GM12878 (cell line): ENCODE results near the gene PRKCE. TPM values are rescaled to one million over a fixed set of nuclear protein-coding genes. Genes with fewer than 3 reads are reported as not detected.

Experiments used
- CHD1 ChIP-seq: IDR thresholded peaks from 2 replicates; pipeline ENCODE4 v1.6.1; 2012; ENCODE audit warnings: low read depth, low read length, improper control_type of control experiment
- CHD2 ChIP-seq: IDR thresholded peaks from 2 replicates; pipeline ENCODE4 v1.6.1; 2011; ENCODE audit warnings: low read depth, low read length, improper control_type of control experiment, borderline replicate concordance
- CHD4 ChIP-seq: fragments of 200-600 bp; sonication (generic); IDR thresholded peaks from 2 replicates; pipeline ENCODE4 v1.6.1; 2016; ENCODE audit warnings: mild to moderate bottlenecking
- EGR1 ChIP-seq, 2 experiments: IDR thresholded peaks; 1 replicate in 1 of 2; 2 replicates in 1 of 2; pipeline ENCODE4 v1.6.1; 2011 to 2012; ENCODE audit warnings: low read depth in 2 of 2, low read length in 2 of 2, borderline replicate concordance in 1 of 2, mild to moderate bottlenecking in 1 of 2, moderate library complexity in 1 of 2
- KAT2A ChIP-seq: conservative IDR thresholded peaks from 2 replicates; pipeline ENCODE4 v1.6.1; 2011; ENCODE audit warnings: low read depth, low read length; ENCODE audit not compliant: control insufficient read depth
- MTA2 ChIP-seq: fragments of 450-650 bp; IDR thresholded peaks from 2 replicates; pipeline ENCODE4 v1.6.1; 2016; ENCODE audit warnings: low read depth, mild to moderate bottlenecking, moderate library complexity
- MTA3 ChIP-seq: IDR thresholded peaks from 2 replicates; pipeline ENCODE4 v1.6.1; 2012; ENCODE audit warnings: low read length, inconsistent platforms, borderline replicate concordance
- PAX5 ChIP-seq: IDR thresholded peaks from 2 replicates; pipeline ENCODE4 v1.6.1; 2011; ENCODE audit warnings: low read depth, low read length, borderline replicate concordance
- POU2F2 ChIP-seq: IDR thresholded peaks from 3 replicates; pipeline ENCODE4 v1.6.1; 2011; ENCODE audit warnings: low read depth, mild to moderate bottlenecking, low read length, borderline replicate concordance
- SMAD5 ChIP-seq: IDR thresholded peaks from 2 replicates; pipeline ENCODE4 v1.6.1; 2016; ENCODE audit warnings: antibody characterized with exemption, low read depth
- SMARCA5 ChIP-seq: fragments of 450-650 bp; IDR thresholded peaks from 2 replicates; pipeline ENCODE4 v1.6.1; 2017; ENCODE audit warnings: mild to moderate bottlenecking
- SRF ChIP-seq, 2 experiments: IDR thresholded peaks; 2 replicates each; pipeline ENCODE4 v1.6.1; 2011; ENCODE audit warnings: low read depth in 2 of 2, low read length in 2 of 2, mild to moderate bottlenecking in 1 of 2, moderate library complexity in 1 of 2
- STAT3 ChIP-seq: IDR thresholded peaks from 2 replicates; pipeline ENCODE4 v1.6.1; 2011; ENCODE audit warnings: low read depth, low read length, improper control_type of control experiment
- SUZ12 ChIP-seq: fragments of 200-600 bp; sonication (generic); IDR thresholded peaks from one replicate; pipeline ENCODE4 v1.6.1; 2018; ENCODE audit warnings: antibody characterized with exemption, mild to moderate bottlenecking; ENCODE audit not compliant: unreplicated experiment
- WRNIP1 ChIP-seq: IDR thresholded peaks from 2 replicates; pipeline ENCODE4 v1.6.1; 2011; ENCODE audit warnings: low read depth, low read length, improper control_type of control experiment, borderline replicate concordance
- ZNF384 ChIP-seq: IDR thresholded peaks from 2 replicates; pipeline ENCODE4 v1.6.1; 2012; ENCODE audit warnings: low read depth, mild to moderate bottlenecking, low read length, improper control_type of control experiment, borderline replicate concordance
- ZSCAN29 ChIP-seq: fragments of 450-650 bp; IDR thresholded peaks from 2 replicates; pipeline ENCODE4 v1.6.1; 2017; ENCODE audit warnings: mild to moderate bottlenecking, moderate library complexity
- ZZZ3 ChIP-seq: IDR thresholded peaks from 2 replicates; pipeline ENCODE4 v1.6.1; 2011; ENCODE audit warnings: low read depth; ENCODE audit not compliant: control insufficient read depth, insufficient read length
- polyA plus RNA-seq, 11 experiments: library from polyadenylated mRNA; depleted of rRNA in 4 of 11; unstranded in 6 of 11; stranded (reverse) in 5 of 11; fragments of >200 nt; fragmentation: Nextera tagmentation in 4 of 11; fragmentation: Illumina TruSeq in 1 of 11; extraction: Ambion mirVana in 4 of 11; extraction: Trizol in 1 of 11; gene quantifications; 1 replicate in 1 of 11; 2 replicates in 10 of 11; pipeline versions ENCODE4 v1.2.1 to v1.2.3, GENCODE V29; 2011 to 2016; ENCODE audit warnings: inconsistent platforms in 2 of 11, missing spikeins in 2 of 11, low read depth in 1 of 11
- total RNA-seq, 4 experiments: library from RNA; depleted of rRNA in 3 of 4; stranded (reverse); fragments of >200 nt in 3 of 4; fragmentation: Illumina TruSeq in 1 of 4; extraction: Trizol in 1 of 4; gene quantifications; 2 replicates each; pipeline versions ENCODE4 v1.2.1 to v1.2.3, GENCODE V29; 2013 to 2021
- TF ChIP-seq, protein P1 (sequence below): fragments of 450-650 bp; formaldehyde crosslinking; IDR thresholded peaks from 2 replicates; pipeline ENCODE4 v1.5.0; 2022; ENCODE audit warnings: mild to moderate bottlenecking, missing genetic modification characterization
- TF ChIP-seq, protein P2 (sequence below): IDR thresholded peaks from 2 replicates; pipeline ENCODE4 v1.6.1; 2011; ENCODE audit warnings: low read depth, low read length, improper control_type of control experiment, borderline replicate concordance
- TF ChIP-seq, protein P3 (sequence below): fragments of 450-650 bp; IDR thresholded peaks from 2 replicates; pipeline ENCODE4 v1.6.1; 2018; ENCODE audit warnings: borderline replicate concordance, mild to moderate bottlenecking; ENCODE audit not compliant: partially characterized antibody

PRKCE gene
- total and polyA plus RNA-seq, 10 of the 15 experiments (the other 5 are each of a cell fraction or from before 2014, with no cell fraction given): 2.6 to 28.2 (median 11.3) TPM

- TF ChIP-seq WRNIP1 (no peak), PAX5 (no peak), EGR1 (IDR thresholded peaks at IDR 0.05; ENCODE audit: borderline replicate concordance in 1 of 2, low read depth in 2 of 2, low read length in 2 of 2) (0 out of 3 replicates have a peak, but pooled peaks of 1 of the 2 experiments have one; percentile 4), ZZZ3 (no peak), CHD1 (no peak), POU2F2 (peak; percentile 93; the same call in 2 of the 3 replicates), STAT3 (no peak), ZNF384 (no peak), ZSCAN29 (no peak), SUZ12 (no peak), SMAD5 (no peak), SMARCA5 (no peak), CHD4 (no peak), MTA2 (no peak), SRF (IDR thresholded peaks at IDR 0.05; ENCODE audit: low read depth in 2 of 2, low read length in 2 of 2) (no peak), CHD2 (peak; percentile 25; the same call in 1 of the 2 replicates), MTA3 (no peak), KAT2A (no peak)
- TF ChIP-seq, protein P1, sequence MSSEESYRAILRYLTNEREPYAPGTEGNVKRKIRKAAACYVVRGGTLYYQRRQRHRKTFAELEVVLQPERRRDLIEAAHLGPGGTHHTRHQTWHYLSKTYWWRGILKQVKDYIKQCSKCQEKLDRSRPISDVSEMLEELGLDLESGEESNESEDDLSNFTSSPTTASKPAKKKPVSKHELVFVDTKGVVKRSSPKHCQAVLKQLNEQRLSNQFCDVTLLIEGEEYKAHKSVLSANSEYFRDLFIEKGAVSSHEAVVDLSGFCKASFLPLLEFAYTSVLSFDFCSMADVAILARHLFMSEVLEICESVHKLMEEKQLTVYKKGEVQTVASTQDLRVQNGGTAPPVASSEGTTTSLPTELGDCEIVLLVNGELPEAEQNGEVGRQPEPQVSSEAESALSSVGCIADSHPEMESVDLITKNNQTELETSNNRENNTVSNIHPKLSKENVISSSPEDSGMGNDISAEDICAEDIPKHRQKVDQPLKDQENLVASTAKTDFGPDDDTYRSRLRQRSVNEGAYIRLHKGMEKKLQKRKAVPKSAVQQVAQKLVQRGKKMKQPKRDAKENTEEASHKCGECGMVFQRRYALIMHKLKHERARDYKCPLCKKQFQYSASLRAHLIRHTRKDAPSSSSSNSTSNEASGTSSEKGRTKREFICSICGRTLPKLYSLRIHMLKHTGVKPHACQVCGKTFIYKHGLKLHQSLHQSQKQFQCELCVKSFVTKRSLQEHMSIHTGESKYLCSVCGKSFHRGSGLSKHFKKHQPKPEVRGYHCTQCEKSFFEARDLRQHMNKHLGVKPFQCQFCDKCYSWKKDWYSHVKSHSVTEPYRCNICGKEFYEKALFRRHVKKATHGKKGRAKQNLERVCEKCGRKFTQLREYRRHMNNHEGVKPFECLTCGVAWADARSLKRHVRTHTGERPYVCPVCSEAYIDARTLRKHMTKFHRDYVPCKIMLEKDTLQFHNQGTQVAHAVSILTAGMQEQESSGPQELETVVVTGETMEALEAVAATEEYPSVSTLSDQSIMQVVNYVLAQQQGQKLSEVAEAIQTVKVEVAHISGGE (CRISPR knock-in tag): no peak
- TF ChIP-seq, protein P2, sequence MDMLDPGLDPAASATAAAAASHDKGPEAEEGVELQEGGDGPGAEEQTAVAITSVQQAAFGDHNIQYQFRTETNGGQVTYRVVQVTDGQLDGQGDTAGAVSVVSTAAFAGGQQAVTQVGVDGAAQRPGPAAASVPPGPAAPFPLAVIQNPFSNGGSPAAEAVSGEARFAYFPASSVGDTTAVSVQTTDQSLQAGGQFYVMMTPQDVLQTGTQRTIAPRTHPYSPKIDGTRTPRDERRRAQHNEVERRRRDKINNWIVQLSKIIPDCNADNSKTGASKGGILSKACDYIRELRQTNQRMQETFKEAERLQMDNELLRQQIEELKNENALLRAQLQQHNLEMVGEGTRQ: peak; percentile 16
- TF ChIP-seq, protein P3, sequence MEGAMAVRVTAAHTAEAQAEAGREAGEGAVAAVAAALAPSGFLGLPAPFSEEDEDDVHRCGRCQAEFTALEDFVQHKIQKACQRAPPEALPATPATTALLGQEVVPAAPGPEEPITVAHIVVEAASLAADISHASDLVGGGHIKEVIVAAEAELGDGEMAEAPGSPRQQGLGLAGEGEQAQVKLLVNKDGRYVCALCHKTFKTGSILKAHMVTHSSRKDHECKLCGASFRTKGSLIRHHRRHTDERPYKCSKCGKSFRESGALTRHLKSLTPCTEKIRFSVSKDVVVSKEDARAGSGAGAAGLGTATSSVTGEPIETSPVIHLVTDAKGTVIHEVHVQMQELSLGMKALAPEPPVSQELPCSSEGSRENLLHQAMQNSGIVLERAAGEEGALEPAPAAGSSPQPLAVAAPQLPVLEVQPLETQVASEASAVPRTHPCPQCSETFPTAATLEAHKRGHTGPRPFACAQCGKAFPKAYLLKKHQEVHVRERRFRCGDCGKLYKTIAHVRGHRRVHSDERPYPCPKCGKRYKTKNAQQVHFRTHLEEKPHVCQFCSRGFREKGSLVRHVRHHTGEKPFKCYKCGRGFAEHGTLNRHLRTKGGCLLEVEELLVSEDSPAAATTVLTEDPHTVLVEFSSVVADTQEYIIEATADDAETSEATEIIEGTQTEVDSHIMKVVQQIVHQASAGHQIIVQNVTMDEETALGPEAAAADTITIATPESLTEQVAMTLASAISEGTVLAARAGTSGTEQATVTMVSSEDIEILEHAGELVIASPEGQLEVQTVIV: no peak
These were observed 1.3 kb upstream of the PRKCE start (continued) for GRCh38 chr2:45649858-45650811.
